ENCODE data around the gene HCRTR1. TPM values are rescaled to one million over a fixed set of nuclear protein-coding genes. Genes with fewer than 3 reads are reported as not detected.

The HCRTR1 gene
- total and polyA plus RNA-seq, 2 of the 8 experiments (the other 6 are each of a cell fraction or from before 2014, with no cell fraction given) = 0.35 to 0.39 TPM

- Histone ChIP-seq H3K56ac (replicated peaks; ENCODE audit: insufficient read length, low read depth, low read length) (no peak overlapping the region), H3K27me3 (replicated peaks in 1 of 4; ENCODE audit: control insufficient read depth in 3 of 4, extremely low read depth in 1 of 4, insufficient read depth in 3 of 4, low read length in 3 of 4) (no peaks in the 10 kb centered on the region; a peak in 1 of 7 replicates), H3K9me3 (ENCODE audit: insufficient read depth in 2 of 2, low read depth in 1 of 2, low read length in 1 of 2) (no peaks in the 10 kb centered on the region), H3K27ac (ENCODE audit: low read depth, low read length) (no peak overlapping the region), H3K4me1 (replicated peaks in 1 of 4; ENCODE audit: control insufficient read depth in 3 of 4, insufficient read depth in 4 of 4, low read length in 3 of 4) (peaks cover 0 to 6% (median 5%) of the 10 kb centered on the region in 4 experiments; a peak in 5 of 7 replicates), H3K23me2 (ENCODE audit: low read depth, low read length) (no peaks in the 10 kb centered on the region), H4K20me1 (replicated peaks in 1 of 2; ENCODE audit: control insufficient read depth in 1 of 2, insufficient read depth in 2 of 2, low read length in 2 of 2) (no peaks in the 10 kb centered on the region), H2BK5ac (ENCODE audit: low read depth, low read length) (no peak overlapping the region), H3K79me2 (ENCODE audit: control insufficient read depth in 1 of 2, insufficient read depth in 2 of 2, low read length in 2 of 2) (no peaks in the 10 kb centered on the region), H2BK20ac (ENCODE audit: low read length) (no peak overlapping the region), H3K9ac (replicated peaks in 1 of 4; ENCODE audit: extremely low read depth in 1 of 4, low read depth in 3 of 4, low read length in 3 of 4) (no peak overlapping the region), H3K23ac (ENCODE audit: insufficient read length) (no peak overlapping the region), H4K8ac (ENCODE audit: extremely low read depth, insufficient read depth, low read length) (peak overlapping the region; percentile 65), H2BK15ac (ENCODE audit: low read length) (no peak overlapping the region), H3K4ac (replicated peaks; ENCODE audit: insufficient read length, low read depth, low read length) (peak overlapping the region; percentile 2), H4K5ac (ENCODE audit: insufficient read length, low read depth, low read length) (no peak overlapping the region), H2BK120ac (replicated peaks; ENCODE audit: low read depth, low read length) (no peak overlapping the region), H3K36me3 (ENCODE audit: control insufficient read depth in 2 of 4, insufficient read depth in 4 of 4, low read length in 3 of 4) (no peaks in the 10 kb centered on the region), H3K14ac (ENCODE audit: insufficient read length) (no peak overlapping the region), H2AK5ac (ENCODE audit: low read depth, low read length) (no peak overlapping the region), H3K79me1 (ENCODE audit: low read depth, low read length) (no peaks in the 10 kb centered on the region), H4K91ac (replicated peaks; ENCODE audit: insufficient read length, low read length) (no peak overlapping the region), H3K4me2 (ENCODE audit: insufficient read depth in 1 of 2, low read depth in 2 of 2, low read length in 2 of 2) (no peak overlapping the region), H3K4me3 (ENCODE audit: extremely low read depth in 1 of 4, insufficient read depth in 2 of 4, low read depth in 3 of 4, low read length in 4 of 4) (no peak overlapping the region), H3K18ac (ENCODE audit: extremely low read depth, low read length) (no peak overlapping the region), H2BK12ac (ENCODE audit: low read depth, low read length) (no peak overlapping the region), H2AFZ (ENCODE audit: low read length) (no peak overlapping the region)
- FAIRE-seq (no peak), DNase-seq (ENCODE audit: low read depth in 1 of 2, low spot score in 2 of 2) (peak in 1 of 2 experiments; percentile 42)
- TF ChIP-seq BRCA1 (IDR thresholded peaks at IDR 0.05; ENCODE audit: low read depth, low read length) (no peak), RFX5 (IDR thresholded peaks at IDR 0.05; ENCODE audit: borderline replicate concordance, low read depth, low read length) (no peak), TAF7 (optimal IDR thresholded peaks at IDR 0.05; ENCODE audit: borderline replicate concordance, low read depth, low read length) (no peak), KDM4A (IDR thresholded peaks at IDR 0.05; ENCODE audit: low read depth, low read length, severe bottlenecking) (no peak), RAD21 (IDR thresholded peaks at IDR 0.05 in 1 of 2, conservative IDR thresholded peaks at IDR 0.05 in 1 of 2; ENCODE audit: low read depth in 2 of 2, low read length in 2 of 2) (no peak)
- TF ChIP-seq, protein P1, sequence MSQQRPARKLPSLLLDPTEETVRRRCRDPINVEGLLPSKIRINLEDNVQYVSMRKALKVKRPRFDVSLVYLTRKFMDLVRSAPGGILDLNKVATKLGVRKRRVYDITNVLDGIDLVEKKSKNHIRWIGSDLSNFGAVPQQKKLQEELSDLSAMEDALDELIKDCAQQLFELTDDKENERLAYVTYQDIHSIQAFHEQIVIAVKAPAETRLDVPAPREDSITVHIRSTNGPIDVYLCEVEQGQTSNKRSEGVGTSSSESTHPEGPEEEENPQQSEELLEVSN (IDR thresholded peaks at IDR 0.05) = no peak
- TF ChIP-seq, protein P2, sequence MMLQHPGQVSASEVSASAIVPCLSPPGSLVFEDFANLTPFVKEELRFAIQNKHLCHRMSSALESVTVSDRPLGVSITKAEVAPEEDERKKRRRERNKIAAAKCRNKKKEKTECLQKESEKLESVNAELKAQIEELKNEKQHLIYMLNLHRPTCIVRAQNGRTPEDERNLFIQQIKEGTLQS (IDR thresholded peaks at IDR 0.05; ENCODE audit: insufficient read depth, low read depth, low read length) = no peak
- POLR2A ChIA-PET (ENCODE audit: partially characterized antibody) = no interaction called here
- CTCF ChIA-PET (ENCODE audit: partially characterized antibody) = interaction anchor here (0.7 to 1.7 kb wide), 8 partner anchors 9 to 148 kb away, joined by 3 to 6 read pairs (median 4); no protein-coding TSS in a partner anchor
- 83% methylated on average over 11 of the region's 11 CpGs; no CpG with 5 or more reads in 1 of the 2 experiments for WGBS, 2 experiments (ENCODE audit: extremely low coverage in 1 of 2, insufficient coverage in 1 of 2, insufficient read length in 1 of 2, insufficient replicate concordance in 2 of 2, low coverage in 1 of 2, low lambda C conversion rate in 2 of 2, missing lambda C conversion rate in 1 of 2)
Measured at GRCh38 chr1:31568895-31569595, 48.4 kb upstream of the HCRTR1 start.
